Astrocyte (in vitro differentiated cells and primary cell): ENCODE data around the gene ATP2B2. TPM values are rescaled to one million over a fixed set of nuclear protein-coding genes. Genes with fewer than 3 reads are reported as not detected.
A peak's percentile ranks its signal among the peaks of the same experiment; 100 is the strongest.

Experiments used
- DNase-seq: peaks from one replicate; pipeline ENCODE4 v3.0.0-alpha.2; 2010; ENCODE audit warnings: low read depth
- FAIRE-seq: peaks from 2 replicates; lab custom pipeline; 2011; peaks lifted over from hg19 to GRCh38; lab: Jason Lieb, UNC
- H2AFZ ChIP-seq: 2 replicates; pipeline ENCODE4 v1.6.0; 2012; ENCODE audit warnings: low read depth, low read length, inconsistent platforms
- H3K27ac ChIP-seq: 2 replicates; pipeline ENCODE4 v1.5.1; 2011; ENCODE audit warnings: low read depth, low read length, inconsistent platforms
- H3K27me3 ChIP-seq: 2 replicates; pipeline ENCODE4 v1.6.0; 2011; ENCODE audit warnings: low read length, inconsistent platforms; ENCODE audit not compliant: insufficient read depth
- H3K36me3 ChIP-seq: 2 replicates; pipeline ENCODE4 v1.5.1; 2011; ENCODE audit warnings: low read length, inconsistent platforms; ENCODE audit not compliant: insufficient read depth
- H3K4me1 ChIP-seq: 2 replicates; pipeline ENCODE4 v1.5.1; 2011; ENCODE audit warnings: low read length, inconsistent platforms; ENCODE audit not compliant: insufficient read depth
- H3K4me2 ChIP-seq: 2 replicates; pipeline ENCODE4 v1.6.0; 2012; ENCODE audit warnings: low read length, inconsistent platforms
- H3K4me3 ChIP-seq: 2 replicates; pipeline ENCODE4 v1.5.1; 2011; ENCODE audit warnings: low read depth, mild to moderate bottlenecking, low read length, inconsistent platforms; ENCODE audit not compliant: insufficient read depth
- H3K79me2 ChIP-seq: 2 replicates; pipeline ENCODE4 v1.6.0; 2012; ENCODE audit warnings: mild to moderate bottlenecking, low read length, inconsistent platforms; ENCODE audit not compliant: insufficient read depth
- H3K9ac ChIP-seq: 2 replicates; pipeline ENCODE4 v1.6.0; 2012; ENCODE audit warnings: mild to moderate bottlenecking, low read length, inconsistent platforms
- H3K9me3 ChIP-seq: 2 replicates; pipeline ENCODE4 v1.5.1; 2012; ENCODE audit warnings: low read depth, mild to moderate bottlenecking, low read length, inconsistent platforms; ENCODE audit not compliant: insufficient read depth
- H4K20me1 ChIP-seq: 2 replicates; pipeline ENCODE4 v1.6.0; 2012; ENCODE audit warnings: low read length, inconsistent platforms; ENCODE audit not compliant: insufficient read depth
- H3K27ac Mint-ChIP-seq: one replicate; pipeline ENCODE4 v1.8.0; 2021; ENCODE audit warnings: mild to moderate bottlenecking, mixed read lengths; ENCODE audit not compliant: unreplicated experiment
- H3K27me3 Mint-ChIP-seq: one replicate; pipeline ENCODE4 v1.8.0; 2021; ENCODE audit warnings: low read depth, mixed read lengths; ENCODE audit not compliant: unreplicated experiment
- H3K36me3 Mint-ChIP-seq: one replicate; pipeline ENCODE4 v1.8.0; 2021; ENCODE audit warnings: low read depth, mixed read lengths; ENCODE audit not compliant: unreplicated experiment
- H3K4me1 Mint-ChIP-seq: one replicate; pipeline ENCODE4 v1.8.0; 2021; ENCODE audit warnings: low read depth, mixed read lengths; ENCODE audit not compliant: unreplicated experiment
- H3K4me3 Mint-ChIP-seq: one replicate; pipeline ENCODE4 v1.8.0; 2021; ENCODE audit warnings: mild to moderate bottlenecking, moderate library complexity, mixed read lengths; ENCODE audit not compliant: unreplicated experiment
- H3K9me3 Mint-ChIP-seq: one replicate; pipeline ENCODE4 v1.8.0; 2021; ENCODE audit warnings: mild to moderate bottlenecking, mixed read lengths; ENCODE audit not compliant: unreplicated experiment
- CTCF ChIP-seq: IDR thresholded peaks from 2 replicates; pipeline ENCODE4 v1.5.1; 2011; ENCODE audit warnings: low read depth, mild to moderate bottlenecking, inconsistent platforms, low read length, moderate library complexity; ENCODE audit not compliant: insufficient read depth
- EZH2 ChIP-seq: IDR thresholded peaks from 2 replicates; pipeline ENCODE4 v1.6.1; 2012; ENCODE audit warnings: mild to moderate bottlenecking, low read length, inconsistent platforms; ENCODE audit not compliant: insufficient read depth
- total RNA-seq: library from RNA; stranded (reverse); gene quantifications from 2 replicates; pipeline ENCODE4 v1.2.1, GENCODE V29; 2021

The ATP2B2 gene
- total RNA-seq, 1 donor from 2014 or later: 0.05 TPM

GRCh38 chr3:10512687-10513086 is 7.3 kb upstream of the ATP2B2 start:
- Mint-ChIP-seq H3K4me1 (peaks cover 14% of the 10 kb centered on the region), H3K36me3 (no peaks in the 10 kb centered on the region), H3K4me3 (no peak overlapping the region), H3K27me3 (peaks cover 29% of the 10 kb centered on the region), H3K27ac (no peak overlapping the region), H3K9me3 (peaks cover 9% of the 10 kb centered on the region)
- Histone ChIP-seq H3K9me3 (no peaks in the 10 kb centered on the region), H3K27me3 (no peaks in the 10 kb centered on the region), H3K27ac (no peak overlapping the region), H3K79me2 (no peaks in the 10 kb centered on the region), H3K36me3 (no peaks in the 10 kb centered on the region), H3K4me1 (peaks cover 20% of the 10 kb centered on the region), H3K9ac (peak overlapping the region; percentile 25), H4K20me1 (no peaks in the 10 kb centered on the region), H2AFZ (no peak overlapping the region), H3K4me3 (no peak overlapping the region), H3K4me2 (peak overlapping the region; percentile 53)
- no peak for TF ChIP-seq EZH2
- no peak for DNase-seq
- no peak for FAIRE-seq

GRCh38 chr3:10511809-10512494 is 6.6 kb upstream of the ATP2B2 start:
- Histone ChIP-seq H4K20me1 (no peaks in the 10 kb centered on the region), H3K4me2 (peak overlapping the region; percentile 53), H3K27ac (no peak overlapping the region), H3K4me1 (peaks cover 14% of the 10 kb centered on the region), H3K9ac (peak overlapping the region; percentile 25), H3K9me3 (no peaks in the 10 kb centered on the region), H3K4me3 (no peak overlapping the region), H3K79me2 (no peaks in the 10 kb centered on the region), H3K36me3 (no peaks in the 10 kb centered on the region), H3K27me3 (peaks cover 5% of the 10 kb centered on the region), H2AFZ (no peak overlapping the region)
- peak; percentile 55 for FAIRE-seq
- Mint-ChIP-seq H3K4me3 (no peak overlapping the region), H3K9me3 (peaks cover 9% of the 10 kb centered on the region), H3K27me3 (peaks cover 33% of the 10 kb centered on the region), H3K36me3 (no peaks in the 10 kb centered on the region), H3K27ac (peak overlapping the region; percentile 66), H3K4me1 (peaks cover 8% of the 10 kb centered on the region)
- peak; percentile 83 for DNase-seq
- TF ChIP-seq EZH2 (no peak), CTCF (no peak)

GRCh38 chr3:10510743-10511432 is 5.5 kb upstream of the ATP2B2 start:
- TF ChIP-seq CTCF (no peak), EZH2 (no peak)
- peaks cover 9% of the 10 kb centered on the region for H3K9me3 Mint-ChIP-seq
- Histone ChIP-seq H3K4me1 (peaks cover 12% of the 10 kb centered on the region), H3K4me3 (no peak overlapping the region), H3K4me2 (no peak overlapping the region), H3K27me3 (peaks cover 5% of the 10 kb centered on the region), H3K27ac (no peak overlapping the region), H3K9ac (no peak overlapping the region), H4K20me1 (no peaks in the 10 kb centered on the region), H3K36me3 (no peaks in the 10 kb centered on the region), H2AFZ (no peak overlapping the region), H3K79me2 (no peaks in the 10 kb centered on the region), H3K9me3 (no peaks in the 10 kb centered on the region)
- no peak overlapping the region for H3K27ac Mint-ChIP-seq
- H3K4me3 Mint-ChIP-seq: no peak overlapping the region
- FAIRE-seq (no peak), DNase-seq (no peak)
- peaks cover 6% of the 10 kb centered on the region for H3K4me1 Mint-ChIP-seq
- no peaks in the 10 kb centered on the region for H3K36me3 Mint-ChIP-seq
- peaks cover 31% of the 10 kb centered on the region for H3K27me3 Mint-ChIP-seq
